Liver (tissue), 9 donors: ENCODE measurements around the gene CREB3L2. TPM values are rescaled to one million over a fixed set of nuclear protein-coding genes. Genes with fewer than 3 reads are reported as not detected.

Source experiments
- DNase-seq: peaks from one replicate; pipeline ENCODE4 v3.0.0-alpha.2; 2017; ENCODE audit warnings: low spot score
- H3K27ac ChIP-seq, 2 donors: one replicate each; pipeline ENCODE4 v1.7.0; 2013; ENCODE audit warnings: inconsistent platforms in 2 of 2, low read length in 2 of 2, control low read depth in 1 of 2, low read depth in 1 of 2, mild to moderate bottlenecking in 1 of 2
- H3K27me3 ChIP-seq, 4 donors: one replicate each; pipeline versions ENCODE4 v1.6.1 to v1.7.0; 2013; ENCODE audit warnings: low read length in 3 of 4, inconsistent platforms in 1 of 4, mild to moderate bottlenecking in 1 of 4, moderate library complexity in 1 of 4; ENCODE audit not compliant: control insufficient read depth in 4 of 4, insufficient read depth in 4 of 4
- H3K36me3 ChIP-seq, 4 donors: one replicate each; pipeline versions ENCODE4 v1.6.1 to v1.7.0; 2013; ENCODE audit warnings: low read length in 3 of 4, mild to moderate bottlenecking in 3 of 4, low read depth in 1 of 4, moderate library complexity in 1 of 4; ENCODE audit not compliant: control insufficient read depth in 4 of 4, insufficient read depth in 3 of 4
- H3K4me1 ChIP-seq, 4 donors: one replicate each; pipeline versions ENCODE4 v1.6.1 to v1.7.0; 2013; ENCODE audit warnings: low read length in 3 of 4, mild to moderate bottlenecking in 3 of 4, moderate library complexity in 1 of 4; ENCODE audit not compliant: control insufficient read depth in 4 of 4, insufficient read depth in 4 of 4
- H3K4me3 ChIP-seq, 3 donors: one replicate each; pipeline versions ENCODE4 v1.6.1 to v1.7.0; 2013; ENCODE audit warnings: low read length in 3 of 3, control low read depth in 1 of 3, low read depth in 1 of 3, mild to moderate bottlenecking in 1 of 3
- H3K9ac ChIP-seq, 2 donors: one replicate each; pipeline ENCODE4 v1.7.0; 2013; ENCODE audit warnings: low read length in 2 of 2, mild to moderate bottlenecking in 2 of 2, moderate library complexity in 2 of 2, control low read depth in 1 of 2, low read depth in 1 of 2
- H3K9me3 ChIP-seq, 4 donors: one replicate each; pipeline versions ENCODE4 v1.6.1 to v1.7.0; 2013; ENCODE audit warnings: low read length in 3 of 4; ENCODE audit not compliant: control insufficient read depth in 4 of 4
- ATF3 ChIP-seq: IDR thresholded peaks from 2 replicates; pipeline ENCODE4 v1.6.1; 2016; ENCODE audit warnings: antibody characterized with exemption
- CTCF ChIP-seq: fragments of 150-350 bp; IDR thresholded peaks from 2 replicates; pipeline ENCODE4 v1.5.1; 2017; ENCODE audit warnings: improper control_type of control experiment, low read depth, low read length; ENCODE audit not compliant: missing input control
- EGR1 ChIP-seq, 2 donors: IDR thresholded peaks; 2 replicates each; pipeline ENCODE4 v1.6.1; 2016 to 2018; ENCODE audit warnings: antibody characterized with exemption in 2 of 2, low read depth in 2 of 2
- FOXA1 ChIP-seq: IDR thresholded peaks from 2 replicates; pipeline ENCODE4 v1.6.1; 2016; ENCODE audit warnings: antibody characterized with exemption
- FOXA2 ChIP-seq: IDR thresholded peaks from 2 replicates; pipeline ENCODE4 v1.6.1; 2016; ENCODE audit warnings: antibody characterized with exemption
- GABPA ChIP-seq, 2 donors: IDR thresholded peaks in 1 of 2; conservative IDR thresholded peaks in 1 of 2; 2 replicates each; pipeline ENCODE4 v1.6.1; 2016; ENCODE audit warnings: antibody characterized with exemption in 2 of 2, mild to moderate bottlenecking in 1 of 2, moderate library complexity in 1 of 2
- HNF4A ChIP-seq, 2 donors: conservative IDR thresholded peaks; 2 replicates each; pipeline ENCODE4 v1.6.1; 2016; ENCODE audit warnings: antibody characterized with exemption in 2 of 2, mild to moderate bottlenecking in 2 of 2
- HNF4G ChIP-seq: IDR thresholded peaks from 2 replicates; pipeline ENCODE4 v1.6.1; 2016; ENCODE audit warnings: antibody characterized with exemption
- JUND ChIP-seq, 2 donors: IDR thresholded peaks; 2 replicates each; pipeline ENCODE4 v1.6.1; 2016; ENCODE audit warnings: antibody characterized with exemption in 2 of 2
- MAX ChIP-seq: IDR thresholded peaks from 2 replicates; pipeline ENCODE4 v1.6.1; 2016; ENCODE audit warnings: antibody characterized with exemption
- NR2F2 ChIP-seq: IDR thresholded peaks from 2 replicates; pipeline ENCODE4 v1.6.1; 2016; ENCODE audit warnings: antibody characterized with exemption
- RAD21 ChIP-seq, 2 donors: IDR thresholded peaks; 2 replicates each; pipeline ENCODE4 v1.6.1; 2016; ENCODE audit warnings: antibody characterized with exemption in 2 of 2, mild to moderate bottlenecking in 2 of 2
- REST ChIP-seq: IDR thresholded peaks from 2 replicates; pipeline ENCODE4 v1.6.1; 2016; ENCODE audit warnings: antibody characterized with exemption, mild to moderate bottlenecking
- RXRA ChIP-seq, 2 donors: IDR thresholded peaks; 2 replicates each; pipeline ENCODE4 v1.6.1; 2017 to 2018; ENCODE audit warnings: antibody characterized with exemption in 2 of 2, mild to moderate bottlenecking in 1 of 2
- SP1 ChIP-seq: IDR thresholded peaks from 2 replicates; pipeline ENCODE4 v1.6.1; 2018; ENCODE audit warnings: antibody characterized with exemption, mild to moderate bottlenecking
- TAF1 ChIP-seq: conservative IDR thresholded peaks from 2 replicates; pipeline ENCODE4 v1.6.1; 2016; ENCODE audit warnings: antibody characterized with exemption, mild to moderate bottlenecking
- YY1 ChIP-seq: IDR thresholded peaks from 2 replicates; pipeline ENCODE4 v1.6.1; 2016; ENCODE audit warnings: antibody characterized with exemption, mild to moderate bottlenecking
- ZBTB33 ChIP-seq: IDR thresholded peaks from 2 replicates; pipeline ENCODE4 v1.6.1; 2016; ENCODE audit warnings: antibody characterized with exemption
- WGBS: extraction: QIAGEN DNeasy Blood & Tissue Kit; methylation state at CpG from one replicate; pipeline ENCODE4 v1.1.7; 2013; 5-methylcytosine and 5-hydroxymethylcytosine counted together
- polyA plus RNA-seq, 2 donors: library from polyadenylated mRNA; stranded (reverse) in 1 of 2; unstranded in 1 of 2; fragments of 200-250 nt in 1 of 2; fragments of >200 nt in 1 of 2; fragmentation: Nextera tagmentation in 1 of 2; extraction: Ambion mirVana in 1 of 2; gene quantifications; one replicate each; pipeline versions ENCODE4 v1.2.1 to v1.2.3, GENCODE V29; 2013 to 2015
- total RNA-seq, 2 donors: library from RNA; depleted of rRNA; stranded (reverse); fragments of >200 nt; gene quantifications; one replicate each; pipeline ENCODE4 v1.2.3, GENCODE V29; 2014
- donor health status: healthy.
- donor health status: healthy.
- donor health status: healthy.
- donor health status: healthy.
- donor health status: healthy.

Gene CREB3L2
- total and polyA plus RNA-seq, 4 donors, result 6.7 to 16.6 (median 9.9) TPM

GRCh38 chr7:137936509-137937201 lies 65.2 kb downstream of the CREB3L2 start:
- no peaks in the 10 kb centered on the region for H3K9me3 ChIP-seq
- no peak overlapping the region for H3K9ac ChIP-seq
- TF ChIP-seq ZBTB33 (no peak), GABPA (IDR thresholded peaks at IDR 0.05 in 1 of 2, conservative IDR thresholded peaks at IDR 0.05 in 1 of 2) (no peak), HNF4A (conservative IDR thresholded peaks at IDR 0.05) (no peak), RXRA (IDR thresholded peaks at IDR 0.05) (no peak), YY1 (no peak), JUND (IDR thresholded peaks at IDR 0.05) (no peak), EGR1 (IDR thresholded peaks at IDR 0.05; ENCODE audit: low read depth in 2 of 2) (no peak), HNF4G (no peak), REST (no peak), MAX (no peak), NR2F2 (no peak), TAF1 (no peak), CTCF (no peak), FOXA2 (no peak), SP1 (no peak), ATF3 (no peak), RAD21 (IDR thresholded peaks at IDR 0.05) (no peak), FOXA1 (no peak)
- no peaks in the 10 kb centered on the region for H3K36me3 ChIP-seq
- no peak for DNase-seq
- WGBS, result 89% methylated on average over 9 of the region's 9 CpGs
- H3K4me1 ChIP-seq, result peaks cover 7 to 42% (median 14%) of the 10 kb centered on the region in 4 donors
- no peak overlapping the region for H3K4me3 ChIP-seq
- no peak overlapping the region for H3K27ac ChIP-seq
- no peaks in the 10 kb centered on the region for H3K27me3 ChIP-seq
